Psoas muscle (tissue), 8 donors: ENCODE measurements around the gene WBP2NL. TPM values are rescaled to one million over a fixed set of nuclear protein-coding genes. Genes with fewer than 3 reads are reported as not detected.
"Not testable (repeated sequence)": the region's sequence is repeated elsewhere in the genome, so short reads cannot be mapped to it uniquely, and the experiment has no call there.

ENCODE experiments used
- ATAC-seq, 4 donors: fragments of 200-7000 bp; cut with Tn5 transposase; one replicate each; pipeline ENCODE4 v1.9.1; 2020; ENCODE audit warnings: moderate library complexity in 3 of 4, mild to moderate bottlenecking in 2 of 4
- DNase-seq, 2 donors: peaks; one replicate each; pipeline ENCODE4 v3.0.0-alpha.2; 2020
- H3K27ac ChIP-seq: fragments of 200-600 bp; one replicate; pipeline ENCODE4 v1.8.0; 2022
- H3K27me3 ChIP-seq, 3 donors: fragments of 200-600 bp in 1 of 3; one replicate each; pipeline versions ENCODE4 v1.6.1 to v1.8.0; 2013 to 2022; ENCODE audit warnings: low read length in 2 of 3, mild to moderate bottlenecking in 2 of 3, moderate library complexity in 1 of 3; ENCODE audit not compliant: insufficient read depth in 3 of 3
- H3K36me3 ChIP-seq, 2 donors: fragments of 200-600 bp in 1 of 2; one replicate each; pipeline versions ENCODE4 v1.6.1 to v1.8.0; 2013 to 2022; ENCODE audit warnings: low read depth in 1 of 2, mild to moderate bottlenecking in 1 of 2, moderate library complexity in 1 of 2; ENCODE audit not compliant: insufficient read depth in 1 of 2
- H3K4me1 ChIP-seq: fragments of 200-600 bp; one replicate; pipeline ENCODE4 v1.8.0; 2022
- H3K4me3 ChIP-seq: fragments of 200-600 bp; one replicate; pipeline ENCODE4 v1.8.0; 2022; ENCODE audit warnings: mild to moderate bottlenecking
- H3K9me3 ChIP-seq: fragments of 200-600 bp; one replicate; pipeline ENCODE4 v1.8.0; 2022
- WGBS, 3 donors: extraction: QIAGEN DNeasy Blood & Tissue Kit; methylation state at CpG; one replicate each; pipeline versions ENCODE4 v1.1.6 to v1.1.7; 2013; 5-methylcytosine and 5-hydroxymethylcytosine counted together
- intact Hi-C, 2 donors: fragments of 100-400 bp; cut with DNase I; formaldehyde crosslinking; loops; one replicate each; pipeline versions ENCODE4 v1.11.0 to v1.14.2; 2022
- polyA plus RNA-seq, 3 donors: library from polyadenylated mRNA; stranded (reverse); fragments of 200-250 nt; gene quantifications; one replicate each; pipeline ENCODE4 v1.2.3, GENCODE V29; 2013
- total RNA-seq, 4 donors: library from RNA; stranded (reverse); fragmentation: NEBNext Ultra II Directional in 2 of 4; extraction: Animal tissue kit (Norgen Biotek cat#: 25700) in 2 of 4; gene quantifications; one replicate each; pipeline versions ENCODE4 v1.2.1 to v1.2.4, GENCODE V29; 2021 to 2023
- TF ChIP-seq, protein P1 (sequence below): fragments of 200-600 bp; IDR thresholded peaks from one replicate; pipeline ENCODE4 v1.8.0; 2022; ENCODE audit warnings: antibody characterized with exemption
- donor health status: healthy with polysubstance abuse.
- donor health status: DM: no; HTN: no; CAD: no; lungs with moderate emphysema.
- donor health status: Bipolar disorder and iron deficiency.
- donor health status: healthy.
- donor health status: DM: yes; HTN: yes; CAD: no.
- donor health status: DM: no; HTN: no; CAD: no.
- donor health status: DM: no; HTN: no; CAD: no.
- donor health status: DM: yes; HTN: yes; CAD: no.

Gene WBP2NL
- total and polyA plus RNA-seq, 7 donors = 0.22 to 1.7 (median 0.39) TPM; not detected in 1

DNA sequence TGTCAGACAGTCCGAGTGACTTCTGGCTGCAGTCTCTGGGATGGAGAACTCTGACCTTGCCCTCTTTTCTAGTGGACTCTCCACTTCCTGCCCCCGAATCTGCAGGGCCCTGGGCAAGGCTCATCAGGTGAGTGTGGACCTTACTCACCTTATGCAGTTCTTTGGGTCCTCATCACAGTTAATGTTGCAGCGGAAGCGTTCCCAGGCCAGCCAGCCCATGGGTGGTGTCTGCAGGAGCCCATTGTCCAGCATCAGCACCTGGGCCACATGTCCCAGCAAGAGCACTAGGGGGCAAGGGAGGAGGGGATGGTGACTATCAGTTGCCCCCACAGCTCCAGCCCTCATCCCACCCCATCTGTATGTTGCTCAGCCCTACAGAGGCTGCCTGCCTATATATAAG lies 69.7 kb downstream of the WBP2NL start:
- Histone ChIP-seq H3K27ac (no peak overlapping the region), H3K4me3 (no peak overlapping the region), H3K27me3 (no peaks in the 10 kb centered on the region), H3K36me3 (peaks cover 0 to 43% of the 10 kb centered on the region in 2 donors), H3K4me1 (peaks cover 18% of the 10 kb centered on the region), H3K9me3 (no peaks in the 10 kb centered on the region)
- WGBS, 3 donors = 89 to 94% (median 92%) methylated on average over 4 of the region's 4 CpGs
- ATAC-seq = no peak
- TF ChIP-seq, protein P1, sequence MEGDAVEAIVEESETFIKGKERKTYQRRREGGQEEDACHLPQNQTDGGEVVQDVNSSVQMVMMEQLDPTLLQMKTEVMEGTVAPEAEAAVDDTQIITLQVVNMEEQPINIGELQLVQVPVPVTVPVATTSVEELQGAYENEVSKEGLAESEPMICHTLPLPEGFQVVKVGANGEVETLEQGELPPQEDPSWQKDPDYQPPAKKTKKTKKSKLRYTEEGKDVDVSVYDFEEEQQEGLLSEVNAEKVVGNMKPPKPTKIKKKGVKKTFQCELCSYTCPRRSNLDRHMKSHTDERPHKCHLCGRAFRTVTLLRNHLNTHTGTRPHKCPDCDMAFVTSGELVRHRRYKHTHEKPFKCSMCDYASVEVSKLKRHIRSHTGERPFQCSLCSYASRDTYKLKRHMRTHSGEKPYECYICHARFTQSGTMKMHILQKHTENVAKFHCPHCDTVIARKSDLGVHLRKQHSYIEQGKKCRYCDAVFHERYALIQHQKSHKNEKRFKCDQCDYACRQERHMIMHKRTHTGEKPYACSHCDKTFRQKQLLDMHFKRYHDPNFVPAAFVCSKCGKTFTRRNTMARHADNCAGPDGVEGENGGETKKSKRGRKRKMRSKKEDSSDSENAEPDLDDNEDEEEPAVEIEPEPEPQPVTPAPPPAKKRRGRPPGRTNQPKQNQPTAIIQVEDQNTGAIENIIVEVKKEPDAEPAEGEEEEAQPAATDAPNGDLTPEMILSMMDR = no peak
- no peak for DNase-seq
- intact Hi-C loops = loop anchor here in 1 of 2 donors (10.0 kb wide), 1 partner anchor 253 kb away; no protein-coding TSS in a partner anchor

DNA sequence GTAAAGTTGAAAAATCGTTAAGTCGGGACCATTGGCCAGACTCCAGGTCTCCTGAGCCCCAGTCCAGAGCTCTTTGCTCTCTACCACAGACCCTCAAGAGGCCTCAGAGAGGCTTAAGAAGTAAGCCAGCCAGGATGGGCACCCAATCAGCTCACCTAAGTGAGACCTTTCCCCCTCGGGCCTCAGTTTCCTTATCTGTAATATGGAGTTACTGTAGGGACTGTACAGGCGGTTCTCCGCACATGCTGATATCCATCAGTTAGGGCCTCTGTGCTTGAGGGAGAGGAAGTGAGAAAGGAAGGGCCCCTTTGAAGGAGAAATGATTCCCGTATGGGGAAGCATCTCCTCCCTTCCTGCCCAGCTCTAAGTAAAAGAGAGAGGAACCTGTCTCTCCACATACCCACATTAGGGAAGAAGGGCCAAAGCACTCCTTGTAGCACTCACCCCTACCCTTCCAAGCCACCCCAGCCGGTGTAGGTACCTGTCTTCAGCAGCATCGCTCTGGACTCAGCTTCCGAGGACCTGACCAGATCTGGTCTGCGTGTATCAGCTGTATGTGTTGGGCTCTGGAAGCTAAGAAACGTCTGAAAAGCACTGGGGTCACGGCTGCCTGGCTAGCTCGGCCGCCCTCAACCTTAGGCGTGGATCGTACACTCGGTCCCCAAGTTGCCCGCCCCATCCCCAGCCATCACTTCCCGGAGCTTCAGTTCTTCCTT lies 71.4 kb downstream of the WBP2NL start:
- H3K4me1 ChIP-seq = peaks cover 22% of the 10 kb centered on the region
- DNase-seq (no peak), ATAC-seq (peak in 3 of 4 donors; percentile 1 to 11 (median 5))
- H3K36me3 ChIP-seq = peaks cover 0 to 35% of the 10 kb centered on the region in 2 donors
- intact Hi-C loops = loop anchor here (10.0 kb wide), 1 partner anchor 255 kb away; no protein-coding TSS in a partner anchor
- H3K9me3 ChIP-seq = no peaks in the 10 kb centered on the region
- WGBS, 3 donors = 15 to 18% (median 16%) methylated on average over 19 of the region's 19 CpGs
- TF ChIP-seq, protein P1 = no peak
- H3K27me3 ChIP-seq = no peaks in the 10 kb centered on the region
- peak overlapping the region; percentile 74 for H3K4me3 ChIP-seq
- H3K27ac ChIP-seq = peak overlapping the region; percentile 83

DNA sequence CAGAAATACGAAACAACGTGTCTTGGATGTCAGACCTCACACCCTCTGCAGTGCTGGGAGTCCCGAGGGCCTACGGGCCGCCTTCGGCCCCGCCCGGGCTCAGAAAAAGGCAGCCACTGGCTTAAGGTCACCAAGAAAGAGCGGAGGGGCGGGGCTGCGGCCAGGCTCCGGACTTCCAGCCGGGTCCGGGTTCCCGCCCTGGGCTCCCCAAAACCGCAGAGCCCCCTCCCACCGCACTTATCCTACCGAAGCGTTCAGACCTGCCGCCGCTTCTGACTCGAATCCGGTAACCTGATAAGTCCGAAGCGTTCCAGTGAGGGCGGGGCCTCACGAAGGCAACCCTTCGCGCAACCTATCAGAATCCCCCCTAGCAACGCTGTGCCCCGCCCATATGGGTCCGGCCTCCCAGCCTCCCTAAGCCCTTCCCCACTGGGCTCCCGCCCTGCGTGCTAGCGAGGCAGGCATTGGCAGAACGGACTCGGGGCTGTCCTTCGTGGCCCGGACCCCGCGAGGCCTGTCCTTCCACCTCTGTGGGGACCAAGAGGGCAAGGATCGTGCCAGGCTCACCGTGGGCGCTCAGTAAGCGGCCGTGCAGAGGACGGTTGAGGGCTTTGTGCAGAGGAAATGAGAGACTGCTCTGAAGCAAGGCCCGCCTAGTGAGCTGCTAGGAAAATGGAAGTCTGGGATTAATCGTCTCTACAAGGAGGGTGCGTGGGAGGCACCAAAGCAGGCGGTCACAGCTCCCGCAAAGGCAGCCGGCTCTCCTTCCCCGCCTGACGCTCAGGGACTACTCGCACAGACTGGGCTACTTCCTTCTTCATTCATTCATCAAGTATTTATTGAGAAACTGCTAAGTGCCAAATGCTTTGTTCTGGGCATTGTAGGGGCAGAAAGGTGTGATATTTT lies 72.2 kb downstream of the WBP2NL start, which contains the start of gene NAGA:
TSS of gene NAGA (minus strand) at position 296 of the 906 bp plus-strand sequence. CDS start 515 bp downstream, outside the sequence.
- peaks cover 0 to 27% of the 10 kb centered on the region in 2 donors for H3K36me3 ChIP-seq
- DNase-seq (peak; percentile 96 to 98), ATAC-seq (peak; percentile 95 to 98 (median 98))
- peaks cover 22% of the 10 kb centered on the region for H3K4me1 ChIP-seq
- TF ChIP-seq, protein P1 = no peak
- peak within 1 kb of the TSS; percentile 83 for H3K27ac ChIP-seq
- no peaks in the 10 kb centered on the region for H3K27me3 ChIP-seq
- no peaks in the 10 kb centered on the region for H3K9me3 ChIP-seq
- intact Hi-C loops = loop anchor here in 1 of 2 donors (10.0 kb wide), 1 partner anchor 256 kb away; no protein-coding TSS in a partner anchor
- H3K4me3 ChIP-seq = peak within 1 kb of the TSS; percentile 74
- WGBS, 3 donors = 0 to 1% (median 1%) methylated on average over 45 to 56 of the region's 56 CpGs

DNA sequence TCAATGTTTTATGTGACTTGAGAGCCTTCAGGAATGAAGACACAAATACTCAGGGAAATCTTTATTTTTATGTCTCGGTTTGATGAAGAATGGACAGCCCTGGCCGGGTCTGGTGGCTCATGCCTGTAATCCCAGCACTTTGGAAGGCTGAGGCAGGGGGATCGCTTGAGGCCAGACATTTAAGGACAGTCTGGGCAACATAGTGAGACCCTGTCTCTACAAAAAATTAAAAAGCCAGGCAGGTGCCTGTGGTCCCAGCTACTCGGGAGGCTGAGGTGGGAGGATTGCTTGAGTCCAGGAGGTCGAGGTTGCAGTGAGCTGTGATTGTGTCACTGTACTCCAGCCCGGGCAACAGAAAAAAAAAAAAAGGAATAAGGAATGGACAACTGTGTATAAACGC lies 72.9 kb downstream of the WBP2NL start:
- intact Hi-C loops = loop anchor here in 1 of 2 donors (10.0 kb wide), 1 partner anchor 257 kb away; no protein-coding TSS in a partner anchor
- Histone ChIP-seq H3K36me3 (peaks cover 0 to 19% of the 10 kb centered on the region in 2 donors), H3K4me3 (peak overlapping the region; percentile 74), H3K4me1 (peaks cover 22% of the 10 kb centered on the region), H3K27ac (peak overlapping the region; percentile 83)
- 56 to 73% (median 67%) methylated on average over 7 of the region's 7 CpGs for WGBS, 3 donors
- H3K27me3 ChIP-seq, DNase-seq, H3K9me3 ChIP-seq, ATAC-seq: not testable (repeated sequence)
